ENCODE data around the gene TMC5.

GRCh38 chr16:19393226-19394111, 24.2 kb upstream of the TMC5 start:
- TF ChIP-seq, protein P1, sequence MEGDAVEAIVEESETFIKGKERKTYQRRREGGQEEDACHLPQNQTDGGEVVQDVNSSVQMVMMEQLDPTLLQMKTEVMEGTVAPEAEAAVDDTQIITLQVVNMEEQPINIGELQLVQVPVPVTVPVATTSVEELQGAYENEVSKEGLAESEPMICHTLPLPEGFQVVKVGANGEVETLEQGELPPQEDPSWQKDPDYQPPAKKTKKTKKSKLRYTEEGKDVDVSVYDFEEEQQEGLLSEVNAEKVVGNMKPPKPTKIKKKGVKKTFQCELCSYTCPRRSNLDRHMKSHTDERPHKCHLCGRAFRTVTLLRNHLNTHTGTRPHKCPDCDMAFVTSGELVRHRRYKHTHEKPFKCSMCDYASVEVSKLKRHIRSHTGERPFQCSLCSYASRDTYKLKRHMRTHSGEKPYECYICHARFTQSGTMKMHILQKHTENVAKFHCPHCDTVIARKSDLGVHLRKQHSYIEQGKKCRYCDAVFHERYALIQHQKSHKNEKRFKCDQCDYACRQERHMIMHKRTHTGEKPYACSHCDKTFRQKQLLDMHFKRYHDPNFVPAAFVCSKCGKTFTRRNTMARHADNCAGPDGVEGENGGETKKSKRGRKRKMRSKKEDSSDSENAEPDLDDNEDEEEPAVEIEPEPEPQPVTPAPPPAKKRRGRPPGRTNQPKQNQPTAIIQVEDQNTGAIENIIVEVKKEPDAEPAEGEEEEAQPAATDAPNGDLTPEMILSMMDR (conservative IDR thresholded peaks at IDR 0.05; ENCODE audit: low read depth, low read length): no peak
- TF ChIP-seq CHD1 (IDR thresholded peaks at IDR 0.05; ENCODE audit: low read depth, low read length) (no peak), MXI1 (IDR thresholded peaks at IDR 0.05; ENCODE audit: borderline replicate concordance, low read depth, low read length) (no peak), POLR2A (IDR thresholded peaks at IDR 0.05; ENCODE audit: low read depth, low read length) (no peak), SMC3 (IDR thresholded peaks at IDR 0.05; ENCODE audit: low read depth, low read length) (no peak), BHLHE40 (IDR thresholded peaks at IDR 0.05; ENCODE audit: low read depth, low read length) (no peak), CEBPB (IDR thresholded peaks at IDR 0.05; ENCODE audit: low read depth, low read length) (no peak), ELK1 (IDR thresholded peaks at IDR 0.05; ENCODE audit: borderline replicate concordance, low read depth, low read length) (no peak)

Data from IMR-90 (cell line).